Activated T-cell treated with anti-CD3 and anti-CD28 coated beads, Interleukin-2, amount 50 U/mL, for 72 hours (primary cell): ENCODE results near the gene MAP7. TPM values are rescaled to one million over a fixed set of nuclear protein-coding genes. Genes with fewer than 3 reads are reported as not detected.
"Not testable (repeated sequence)": the region's sequence is repeated elsewhere in the genome, so short reads cannot be mapped to it uniquely, and the experiment has no call there.

Experiments
- ATAC-seq, 2 donors: fragments of 150-1000 bp; cut with Tn5 transposase; replicated peaks in 1 of 2; 2 replicates each; pipeline ENCODE4 v1.10.0; 2021; ENCODE audit warnings: moderate library complexity in 2 of 2, mild to moderate bottlenecking in 1 of 2
- DNase-seq, 2 donors: peaks; one replicate each; pipeline ENCODE4 v3.0.0; 2021 to 2022; ENCODE audit warnings: mixed read lengths in 1 of 2
- H3K27ac Mint-ChIP-seq: one replicate; pipeline ENCODE4 v1.8.0; 2022; ENCODE audit warnings: mild to moderate bottlenecking, moderate library complexity, mixed read lengths
- H3K27me3 Mint-ChIP-seq: one replicate; pipeline ENCODE4 v1.8.0; 2022; ENCODE audit warnings: low read depth, mixed read lengths
- H3K36me3 Mint-ChIP-seq, 2 donors: one replicate each; pipeline ENCODE4 v1.8.0; 2022; ENCODE audit warnings: mixed read lengths in 2 of 2, mild to moderate bottlenecking in 1 of 2; ENCODE audit not compliant: insufficient read depth in 2 of 2
- H3K4me1 Mint-ChIP-seq: one replicate; pipeline ENCODE4 v1.8.0; 2022; ENCODE audit warnings: low read depth, mixed read lengths
- H3K4me3 Mint-ChIP-seq, 2 donors: one replicate each; pipeline ENCODE4 v1.8.0; 2022; ENCODE audit warnings: mild to moderate bottlenecking in 2 of 2, mixed read lengths in 2 of 2, moderate library complexity in 2 of 2
- H3K9me3 Mint-ChIP-seq, 2 donors: one replicate each; pipeline ENCODE4 v1.8.0; 2022; ENCODE audit warnings: mixed read lengths in 2 of 2
- total RNA-seq, 2 donors: library from RNA; stranded (reverse); gene quantifications; one replicate each; pipeline ENCODE4 v1.2.3, GENCODE V29; 2022

Gene MAP7
- total RNA-seq, 2 donors from 2014 or later = 1.3 to 1.4 TPM

DNA sequence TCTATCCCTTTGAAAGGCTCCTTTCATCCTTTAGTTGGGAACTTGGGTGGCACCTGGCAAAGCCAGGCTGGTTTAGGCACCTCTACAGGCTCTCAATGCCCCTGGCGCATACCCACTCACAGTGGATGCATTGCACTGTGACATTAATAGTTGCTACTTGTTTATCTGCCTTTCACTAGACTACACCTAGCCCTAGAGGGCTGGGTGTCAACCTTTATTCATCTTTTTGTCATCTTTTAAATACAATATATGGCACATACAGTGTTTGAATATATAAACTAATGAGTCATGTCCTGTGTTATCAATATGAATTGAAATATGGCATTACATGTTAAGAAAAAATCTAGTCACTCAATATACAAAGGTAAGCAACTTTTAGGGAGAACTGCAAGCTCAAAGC, 140.6 kb downstream of the MAP7 start:
- peaks cover 9% of the 10 kb centered on the region for H3K4me1 Mint-ChIP-seq
- no peaks in the 10 kb centered on the region for H3K9me3 Mint-ChIP-seq
- no peaks in the 10 kb centered on the region for H3K36me3 Mint-ChIP-seq
- H3K27me3 Mint-ChIP-seq = peaks cover 11% of the 10 kb centered on the region
- ATAC-seq (no peak), DNase-seq (no peak)
- no peak overlapping the region for H3K4me3 Mint-ChIP-seq
- H3K27ac Mint-ChIP-seq = no peak overlapping the region

DNA sequence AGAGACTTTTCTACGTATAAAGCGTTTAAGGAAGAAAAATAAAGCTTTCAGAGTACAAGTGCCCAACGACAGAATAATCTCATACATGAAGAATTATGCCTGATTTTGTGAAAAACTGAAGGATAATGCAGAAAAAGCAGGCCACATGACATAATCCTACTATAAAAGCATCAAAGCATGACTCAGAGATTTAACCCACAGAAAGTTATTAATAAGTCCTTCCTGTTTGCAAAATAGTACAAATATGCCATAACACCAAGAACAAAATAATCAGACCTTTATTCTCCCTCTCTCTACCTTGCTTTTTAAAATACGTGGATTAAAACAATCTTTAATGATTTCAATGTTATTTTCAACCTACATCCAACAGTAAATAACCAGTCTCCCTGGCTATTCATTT, 142.0 kb downstream of the MAP7 start:
- peaks cover 11% of the 10 kb centered on the region for H3K27me3 Mint-ChIP-seq
- no peak overlapping the region for H3K27ac Mint-ChIP-seq
- H3K4me1 Mint-ChIP-seq = peaks cover 9% of the 10 kb centered on the region
- no peak for ATAC-seq
- no peak for DNase-seq
- H3K9me3 Mint-ChIP-seq = no peaks in the 10 kb centered on the region
- no peak overlapping the region for H3K4me3 Mint-ChIP-seq
- H3K36me3 Mint-ChIP-seq = no peaks in the 10 kb centered on the region

DNA sequence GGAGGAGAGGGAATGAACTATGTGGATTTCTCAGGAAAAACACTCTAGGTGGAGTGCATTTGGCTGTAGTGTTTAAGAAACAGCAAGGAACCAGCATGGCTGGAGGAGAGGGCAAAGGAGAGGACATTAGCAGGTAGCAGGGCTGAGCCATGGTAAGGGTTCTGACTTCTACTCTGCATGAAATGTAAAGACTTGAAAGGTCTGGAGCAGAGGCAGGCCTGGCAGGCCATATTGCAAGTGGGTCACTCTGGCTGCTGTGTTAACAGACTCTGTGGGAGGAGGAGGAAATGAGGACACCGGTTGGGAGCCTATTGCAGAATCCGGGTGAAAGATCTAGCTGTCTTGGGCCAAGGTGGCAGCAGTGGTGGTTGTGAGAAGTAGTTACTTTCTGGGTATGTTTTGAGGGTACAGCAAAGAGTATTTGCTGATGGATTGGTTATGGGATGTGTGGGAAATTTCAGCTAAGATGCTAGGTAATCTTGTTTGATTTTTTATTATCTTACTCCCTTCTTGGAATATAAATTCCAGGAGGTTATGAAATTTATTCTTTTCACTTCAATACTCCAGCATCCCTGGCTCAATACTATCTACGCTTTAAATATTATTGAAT, 144.7 kb downstream of the MAP7 start:
- ATAC-seq (no peak), DNase-seq (no peak)
- H3K4me1 Mint-ChIP-seq = peaks cover 9% of the 10 kb centered on the region
- H3K36me3 Mint-ChIP-seq = no peaks in the 10 kb centered on the region
- H3K4me3 Mint-ChIP-seq = no peak overlapping the region
- no peaks in the 10 kb centered on the region for H3K9me3 Mint-ChIP-seq
- peaks cover 11% of the 10 kb centered on the region for H3K27me3 Mint-ChIP-seq
- H3K27ac Mint-ChIP-seq = no peak overlapping the region

DNA sequence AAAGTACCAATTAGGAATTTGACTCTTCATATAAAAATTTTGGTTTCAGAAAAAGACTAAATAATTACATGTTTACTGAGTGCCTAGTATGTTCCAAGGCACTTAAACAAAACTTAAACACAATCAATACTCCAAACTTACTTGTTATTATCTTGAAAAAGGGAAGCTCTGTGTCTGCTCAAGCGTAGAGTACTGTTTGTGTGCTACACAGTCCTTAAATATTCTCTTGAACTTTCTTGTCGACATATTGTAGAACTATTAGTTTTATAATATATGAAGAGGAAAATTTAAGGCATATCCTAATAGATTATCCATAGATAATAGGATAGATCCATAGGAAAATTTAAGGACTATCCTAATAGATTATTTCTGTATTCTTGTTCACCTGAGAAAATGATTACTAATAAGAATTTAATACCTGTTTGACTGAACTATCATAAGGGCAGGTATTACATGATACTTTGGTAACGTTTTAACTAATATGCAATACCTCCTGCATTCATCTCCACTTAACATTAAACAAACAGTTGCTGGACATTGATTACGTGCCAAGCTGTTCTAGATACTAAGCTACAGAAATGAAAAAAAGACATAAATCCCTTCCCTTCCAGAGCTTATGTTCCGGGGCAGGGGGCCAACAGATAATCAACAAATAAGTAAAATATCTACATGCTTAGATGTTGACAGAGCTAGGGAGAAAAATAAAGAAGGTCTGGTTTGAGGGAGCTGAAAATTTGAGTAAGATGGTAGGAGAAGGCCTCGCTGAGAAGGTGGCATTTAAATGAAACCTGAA, 145.4 kb downstream of the MAP7 start:
- DNase-seq (no peak), ATAC-seq (no peak)
- Mint-ChIP-seq H3K27me3 (peaks cover 11% of the 10 kb centered on the region), H3K9me3 (no peaks in the 10 kb centered on the region), H3K27ac (no peak overlapping the region), H3K4me3 (no peak overlapping the region), H3K36me3 (no peaks in the 10 kb centered on the region), H3K4me1 (peaks cover 3% of the 10 kb centered on the region)

DNA sequence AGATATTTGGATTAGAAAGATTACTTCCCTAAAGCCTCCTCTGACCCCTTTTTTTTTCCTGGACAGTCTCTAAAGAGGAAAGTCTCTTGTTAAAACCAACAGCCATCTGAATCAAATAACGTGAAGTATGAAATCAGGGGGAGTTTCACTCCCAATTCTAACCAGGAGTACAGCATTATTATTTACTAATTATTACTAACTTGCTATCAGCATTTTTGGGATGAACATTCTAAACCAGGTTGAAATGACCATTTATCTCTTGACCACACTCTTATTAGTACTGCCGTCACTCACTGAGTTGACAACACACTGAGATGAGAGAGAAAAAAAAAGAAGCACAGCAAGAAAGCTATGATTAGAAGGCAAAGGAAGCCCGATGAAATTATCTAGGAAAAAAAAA, 146.2 kb downstream of the MAP7 start:
- H3K9me3 Mint-ChIP-seq = no peaks in the 10 kb centered on the region
- H3K27me3 Mint-ChIP-seq = peaks cover 11% of the 10 kb centered on the region
- no peak overlapping the region for H3K4me3 Mint-ChIP-seq
- DNase-seq (no peak), ATAC-seq (no peak)
- no peak overlapping the region for H3K27ac Mint-ChIP-seq
- no peaks in the 10 kb centered on the region for H3K4me1 Mint-ChIP-seq
- H3K36me3 Mint-ChIP-seq = no peaks in the 10 kb centered on the region

- H3K4me3 Mint-ChIP-seq = no peak overlapping the region
- no peak for DNase-seq
- H3K27me3 Mint-ChIP-seq = peaks cover 11% of the 10 kb centered on the region
- no peaks in the 10 kb centered on the region for H3K4me1 Mint-ChIP-seq
- ATAC-seq = no peak
- H3K27ac Mint-ChIP-seq = no peak overlapping the region
- H3K36me3 Mint-ChIP-seq = no peaks in the 10 kb centered on the region
- H3K9me3 Mint-ChIP-seq = no peaks in the 10 kb centered on the region
Measured at GRCh38 chr6:136403110-136403980, 146.9 kb downstream of the MAP7 start.

DNA sequence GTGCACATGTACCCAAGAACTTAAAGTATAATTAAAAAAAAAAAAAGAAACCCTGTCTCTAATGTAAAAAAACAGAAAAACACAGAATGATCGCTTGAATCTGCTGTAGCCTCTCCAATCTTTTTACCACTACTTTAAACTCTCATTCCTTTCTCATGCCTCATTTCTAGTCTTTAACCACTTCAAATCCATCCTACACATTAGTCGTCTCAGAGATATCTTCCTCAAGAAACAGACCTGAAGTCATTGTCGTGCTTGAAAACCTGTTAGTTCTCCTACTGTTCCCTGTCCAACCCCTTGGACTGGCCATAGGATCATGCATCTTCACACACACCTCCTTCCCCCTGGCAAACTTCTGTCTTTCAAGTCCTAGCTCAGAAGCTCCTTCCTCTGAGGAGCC, 148.5 kb downstream of the MAP7 start:
- Mint-ChIP-seq H3K36me3 (no peaks in the 10 kb centered on the region), H3K4me3 (no peak overlapping the region), H3K9me3 (no peaks in the 10 kb centered on the region), H3K27ac (no peak overlapping the region), H3K4me1 (no peaks in the 10 kb centered on the region), H3K27me3 (peaks cover 11% of the 10 kb centered on the region)
- ATAC-seq (no peak), DNase-seq (no peak)

- H3K27ac Mint-ChIP-seq, H3K27me3 Mint-ChIP-seq, H3K4me3 Mint-ChIP-seq, H3K36me3 Mint-ChIP-seq, H3K4me1 Mint-ChIP-seq, ATAC-seq, DNase-seq, H3K9me3 Mint-ChIP-seq: not testable (repeated sequence)
Measured at GRCh38 chr6:136401236-136401635, 149.0 kb downstream of the MAP7 start.

DNA sequence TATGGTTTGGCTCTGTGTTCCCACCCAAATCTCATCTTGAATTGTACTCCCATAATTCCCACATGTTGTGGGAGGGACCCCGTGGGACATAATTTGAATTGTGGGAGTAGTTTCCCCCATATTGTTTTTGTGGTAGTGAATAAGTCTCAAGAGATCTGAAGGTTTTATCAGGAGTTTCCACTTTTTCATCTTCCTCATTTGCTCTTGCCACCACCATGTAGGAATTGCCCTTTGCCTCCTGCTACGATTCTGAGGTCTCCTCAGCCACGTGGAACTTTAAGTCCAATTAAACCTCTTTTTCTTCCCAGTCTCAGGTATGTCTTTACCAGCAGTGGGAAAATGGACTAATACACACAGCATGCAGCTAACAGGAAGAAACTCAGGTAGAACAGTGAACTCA, 151.8 kb downstream of the MAP7 start:
- no peak overlapping the region for H3K27ac Mint-ChIP-seq
- ATAC-seq (no peak), DNase-seq (no peak)
- no peaks in the 10 kb centered on the region for H3K4me1 Mint-ChIP-seq
- no peaks in the 10 kb centered on the region for H3K27me3 Mint-ChIP-seq
- H3K9me3 Mint-ChIP-seq = no peaks in the 10 kb centered on the region
- no peaks in the 10 kb centered on the region for H3K36me3 Mint-ChIP-seq
- H3K4me3 Mint-ChIP-seq = no peak overlapping the region

DNA sequence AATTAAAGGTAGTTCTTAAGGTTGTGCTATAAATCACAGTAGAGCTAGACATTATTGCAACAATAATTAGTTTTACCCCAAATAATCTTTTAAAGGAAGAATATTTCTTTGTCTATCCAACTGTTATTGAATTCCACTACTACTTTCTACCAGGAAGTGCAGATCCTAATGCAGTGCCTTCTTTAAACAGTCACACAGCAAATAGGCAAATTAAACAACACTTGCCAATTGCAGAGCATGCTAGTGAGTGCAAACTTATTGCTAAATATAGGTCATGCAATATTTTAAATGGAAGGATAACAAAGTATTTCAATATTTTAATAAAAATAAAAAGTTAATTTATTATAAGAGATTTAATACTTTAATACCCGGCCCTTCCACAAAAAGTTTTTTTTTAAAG, 153.3 kb downstream of the MAP7 start:
- ATAC-seq (no peak), DNase-seq (no peak)
- no peaks in the 10 kb centered on the region for H3K27me3 Mint-ChIP-seq

DNA sequence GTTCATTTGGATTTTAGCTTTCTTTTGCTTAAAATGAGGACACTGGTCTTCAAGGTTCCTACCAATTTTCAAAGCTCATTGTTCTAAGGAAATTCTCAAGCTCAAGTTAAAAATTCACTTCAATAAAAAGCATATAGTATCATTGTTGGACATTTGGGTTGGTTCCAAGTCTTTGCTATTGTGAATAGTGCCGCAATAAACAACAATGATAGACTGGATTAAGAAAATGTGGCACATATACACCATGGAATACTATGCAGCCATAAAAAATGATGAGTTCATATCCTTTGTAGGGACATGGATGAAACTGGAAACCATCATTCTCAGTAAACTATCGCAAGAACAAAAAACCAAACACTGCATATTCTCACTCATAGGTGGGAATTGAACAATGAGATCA, 159.3 kb downstream of the MAP7 start:
- not testable (repeated sequence) for ATAC-seq, H3K4me1 Mint-ChIP-seq, H3K36me3 Mint-ChIP-seq, H3K4me3 Mint-ChIP-seq, H3K27ac Mint-ChIP-seq, H3K27me3 Mint-ChIP-seq, DNase-seq, H3K9me3 Mint-ChIP-seq

More for the DNA sequence above, 153.3 kb downstream of the MAP7 start:
- no peak overlapping the region for H3K27ac Mint-ChIP-seq
- H3K9me3 Mint-ChIP-seq = no peaks in the 10 kb centered on the region
- no peak overlapping the region for H3K4me3 Mint-ChIP-seq
- H3K36me3 Mint-ChIP-seq = no peaks in the 10 kb centered on the region
- no peaks in the 10 kb centered on the region for H3K4me1 Mint-ChIP-seq

GRCh38 chr6:136387316-136387715, 162.9 kb downstream of the MAP7 start:
- no peaks in the 10 kb centered on the region for H3K27me3 Mint-ChIP-seq
- H3K27ac Mint-ChIP-seq = no peak overlapping the region
- DNase-seq (no peak), ATAC-seq (no peak)
- H3K4me3 Mint-ChIP-seq = no peak overlapping the region
- H3K36me3 Mint-ChIP-seq = no peaks in the 10 kb centered on the region
- H3K9me3 Mint-ChIP-seq = no peaks in the 10 kb centered on the region
- no peaks in the 10 kb centered on the region for H3K4me1 Mint-ChIP-seq

- H3K4me3 Mint-ChIP-seq = no peak overlapping the region
- H3K27ac Mint-ChIP-seq = no peak overlapping the region
- H3K4me1 Mint-ChIP-seq = peaks cover 8% of the 10 kb centered on the region
- no peaks in the 10 kb centered on the region for H3K27me3 Mint-ChIP-seq
- DNase-seq (no peak), ATAC-seq (no peak)
- H3K9me3 Mint-ChIP-seq = no peaks in the 10 kb centered on the region
- no peaks in the 10 kb centered on the region for H3K36me3 Mint-ChIP-seq
Measured at GRCh38 chr6:136383268-136383937, 166.8 kb downstream of the MAP7 start.
